K562 treated with DMSO at 1 percent for 12 hours (cell line): ENCODE data around the gene NKPD1. TPM values are rescaled to one million over a fixed set of nuclear protein-coding genes. Genes with fewer than 3 reads are reported as not detected.

Source experiments
- total RNA-seq: library from RNA; unstranded; fragments of 300-600 nt; gene quantifications from 2 replicates; pipeline ENCODE4 v1.2.3, GENCODE V29; 2022; ENCODE audit not compliant: insufficient read depth

Gene NKPD1
- total RNA-seq, result 0.25 and 0.73 TPM in 2 replicates

GRCh38 chr19:45160870-45161737 lies at the start of gene NKPD1:
NKPD1 (minus strand) TSS chr19:45160982; CDS start chr19:45160150, 832 bp downstream.

GRCh38 chr19:45178262-45179071 lies 17.7 kb upstream of the NKPD1 start, which contains the start of gene BLOC1S3:
BLOC1S3 (plus strand) TSS chr19:45178784; CDS start chr19:45179297, 513 bp downstream.

GRCh38 chr19:45177817-45178261 lies 17.1 kb upstream of the NKPD1 start, which contains the start of gene TRAPPC6A:
TRAPPC6A (minus strand) TSS chr19:45178237; CDS start chr19:45178218, 19 bp downstream.

Other genes with a start within 250 kb of the NKPD1 start
- 862 and 1,208 TPM in 2 replicates for gene APOC1, start 246.4 kb downstream of the NKPD1 start, total RNA-seq
- gene APOC4, start 218.7 kb downstream of the NKPD1 start, total RNA-seq, result not detected in 2 replicates
- not detected in 2 replicates for gene APOC2, start 214.9 kb downstream of the NKPD1 start, total RNA-seq
- gene CLPTM1, start 205.6 kb downstream of the NKPD1 start, total RNA-seq, result 66.2 and 105 TPM in 2 replicates
- gene RELB, start 159.5 kb downstream of the NKPD1 start, total RNA-seq, result 12.8 and 15.2 TPM in 2 replicates
- 30.7 and 41.2 TPM in 2 replicates for gene CLASRP, start 121.9 kb downstream of the NKPD1 start, total RNA-seq
- 4.0 and 6.2 TPM in 2 replicates for gene ZNF296, start 84.5 kb downstream of the NKPD1 start, total RNA-seq
- gene GEMIN7, start 81.7 kb downstream of the NKPD1 start, total RNA-seq, result 39.3 and 48.7 TPM in 2 replicates
- gene PPP1R37, start 67.8 kb downstream of the NKPD1 start, total RNA-seq, result 14.3 and 29.4 TPM in 2 replicates
- gene TRAPPC6A, start 17.3 kb upstream of the NKPD1 start, total RNA-seq, result 64.4 and 117 TPM in 2 replicates
- 25.7 and 29.9 TPM in 2 replicates for gene BLOC1S3, start 17.8 kb upstream of the NKPD1 start, total RNA-seq
- gene EXOC3L2, start 84.4 kb upstream of the NKPD1 start, total RNA-seq, result 16.3 and 18.8 TPM in 2 replicates
- gene MARK4, start 90.3 kb upstream of the NKPD1 start, total RNA-seq, result 17.2 and 27.0 TPM in 2 replicates
- gene CKM, start 161.9 kb upstream of the NKPD1 start, total RNA-seq, result not detected in 2 replicates
- gene KLC3, start 179.8 kb upstream of the NKPD1 start, total RNA-seq, result 5.4 and 5.9 TPM in 2 replicates
- 24.6 and 32.3 TPM in 2 replicates for gene ERCC2, start 209.6 kb upstream of the NKPD1 start, total RNA-seq
- gene PPP1R13L, start 244.1 kb upstream of the NKPD1 start, total RNA-seq, result 14.7 and 18.9 TPM in 2 replicates
- 0.98 and 3.0 TPM in 2 replicates for gene POLR1G, start 245.7 kb upstream of the NKPD1 start, total RNA-seq